Chondrocyte (in vitro differentiated cells): Measurements from ENCODE around the gene JPH3. TPM values are rescaled to one million over a fixed set of nuclear protein-coding genes. Genes with fewer than 3 reads are reported as not detected.

Experiments used
- DNase-seq: peaks from one replicate; pipeline ENCODE4 v3.0.0; 2021; ENCODE audit warnings: mixed read lengths, low spot score
- H3K27ac Mint-ChIP-seq: one replicate; pipeline ENCODE4 v1.8.0; 2021; ENCODE audit warnings: mild to moderate bottlenecking, moderate library complexity, mixed read lengths; ENCODE audit not compliant: unreplicated experiment
- H3K27me3 Mint-ChIP-seq: 2 replicates; pipeline ENCODE4 v1.8.0; 2021; ENCODE audit warnings: low read depth, mixed read lengths
- H3K36me3 Mint-ChIP-seq: 2 replicates; pipeline ENCODE4 v1.8.0; 2021; ENCODE audit warnings: low read depth, mixed read lengths
- H3K4me1 Mint-ChIP-seq: 2 replicates; pipeline ENCODE4 v1.8.0; 2021; ENCODE audit warnings: low read depth, mild to moderate bottlenecking, mixed read lengths
- H3K4me3 Mint-ChIP-seq: one replicate; pipeline ENCODE4 v1.8.0; 2021; ENCODE audit warnings: mild to moderate bottlenecking, moderate library complexity, mixed read lengths; ENCODE audit not compliant: unreplicated experiment
- H3K9me3 Mint-ChIP-seq: 2 replicates; pipeline ENCODE4 v1.8.0; 2021; ENCODE audit warnings: low read depth, mixed read lengths
- total RNA-seq: library from RNA; stranded (reverse); gene quantifications from 3 replicates; pipeline ENCODE4 v1.2.1, GENCODE V29; 2021
- TF ChIP-seq, protein P1 (sequence below): fragments of 200-600 bp; sonication (generic); IDR thresholded peaks from 2 replicates; pipeline ENCODE4 v1.5.0; 2021; ENCODE audit warnings: antibody characterized with exemption, mild to moderate bottlenecking, moderate library complexity

JPH3 gene
- total RNA-seq, 1 donor from 2014 or later = 1.2 TPM

- Mint-ChIP-seq H3K9me3 (no peaks in the 10 kb centered on the region), H3K27me3 (peaks cover 31% of the 10 kb centered on the region), H3K27ac (no peak overlapping the region), H3K4me1 (peaks cover 23% of the 10 kb centered on the region), H3K4me3 (no peak overlapping the region), H3K36me3 (no peaks in the 10 kb centered on the region)
- DNase-seq = no peak
- TF ChIP-seq, protein P1, sequence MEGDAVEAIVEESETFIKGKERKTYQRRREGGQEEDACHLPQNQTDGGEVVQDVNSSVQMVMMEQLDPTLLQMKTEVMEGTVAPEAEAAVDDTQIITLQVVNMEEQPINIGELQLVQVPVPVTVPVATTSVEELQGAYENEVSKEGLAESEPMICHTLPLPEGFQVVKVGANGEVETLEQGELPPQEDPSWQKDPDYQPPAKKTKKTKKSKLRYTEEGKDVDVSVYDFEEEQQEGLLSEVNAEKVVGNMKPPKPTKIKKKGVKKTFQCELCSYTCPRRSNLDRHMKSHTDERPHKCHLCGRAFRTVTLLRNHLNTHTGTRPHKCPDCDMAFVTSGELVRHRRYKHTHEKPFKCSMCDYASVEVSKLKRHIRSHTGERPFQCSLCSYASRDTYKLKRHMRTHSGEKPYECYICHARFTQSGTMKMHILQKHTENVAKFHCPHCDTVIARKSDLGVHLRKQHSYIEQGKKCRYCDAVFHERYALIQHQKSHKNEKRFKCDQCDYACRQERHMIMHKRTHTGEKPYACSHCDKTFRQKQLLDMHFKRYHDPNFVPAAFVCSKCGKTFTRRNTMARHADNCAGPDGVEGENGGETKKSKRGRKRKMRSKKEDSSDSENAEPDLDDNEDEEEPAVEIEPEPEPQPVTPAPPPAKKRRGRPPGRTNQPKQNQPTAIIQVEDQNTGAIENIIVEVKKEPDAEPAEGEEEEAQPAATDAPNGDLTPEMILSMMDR = no peak
Measured at GRCh38 chr16:87587636-87588035, 14.7 kb upstream of the JPH3 start.

- Mint-ChIP-seq H3K4me3 (no peak overlapping the region), H3K4me1 (peaks cover 6% of the 10 kb centered on the region), H3K27ac (no peak overlapping the region), H3K36me3 (no peaks in the 10 kb centered on the region), H3K9me3 (no peaks in the 10 kb centered on the region), H3K27me3 (peaks cover 56% of the 10 kb centered on the region)
- TF ChIP-seq, protein P1 = no peak
- peak; percentile 81 for DNase-seq
Measured at GRCh38 chr16:87592018-87592712, 10.1 kb upstream of the JPH3 start.

DNA sequence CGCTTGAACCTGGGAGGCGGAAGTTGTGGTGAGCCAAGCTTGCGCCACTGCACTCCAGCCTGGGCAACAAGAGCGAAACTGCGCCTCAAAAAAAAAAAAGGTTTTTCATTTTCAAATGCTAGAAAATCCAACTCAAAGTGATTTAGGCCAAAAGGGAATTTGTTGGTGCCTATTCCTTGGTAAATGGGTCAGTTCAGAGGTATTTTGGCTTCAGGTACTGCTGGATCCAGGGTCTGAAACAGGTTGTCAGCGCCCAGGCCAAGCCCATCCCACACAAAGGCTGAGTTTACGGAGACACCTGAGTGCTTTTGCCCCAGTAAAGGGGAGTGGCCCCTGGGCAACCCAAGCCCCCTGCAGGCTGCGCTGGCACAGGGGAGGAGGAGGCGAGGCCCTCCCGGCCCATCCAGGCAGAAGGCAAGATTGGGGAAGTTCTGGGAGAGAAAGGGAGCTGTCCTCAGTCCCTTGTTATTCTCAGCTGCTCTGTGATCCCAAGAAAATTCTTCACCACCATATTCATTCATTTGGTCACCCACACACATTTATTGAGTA is 8.5 kb upstream of the JPH3 start:
- TF ChIP-seq, protein P1 = no peak
- Mint-ChIP-seq H3K27me3 (peaks cover 57% of the 10 kb centered on the region), H3K36me3 (no peaks in the 10 kb centered on the region), H3K9me3 (no peaks in the 10 kb centered on the region), H3K4me1 (peaks cover 3% of the 10 kb centered on the region), H3K4me3 (no peak overlapping the region), H3K27ac (no peak overlapping the region)
- DNase-seq = no peak

- no peaks in the 10 kb centered on the region for H3K4me1 Mint-ChIP-seq
- no peak overlapping the region for H3K4me3 Mint-ChIP-seq
- H3K27me3 Mint-ChIP-seq = peaks cover 65% of the 10 kb centered on the region
- peaks cover 4% of the 10 kb centered on the region for H3K9me3 Mint-ChIP-seq
- TF ChIP-seq, protein P1 = no peak
- no peaks in the 10 kb centered on the region for H3K36me3 Mint-ChIP-seq
- no peak for DNase-seq
- no peak overlapping the region for H3K27ac Mint-ChIP-seq
Measured at GRCh38 chr16:87595712-87596111, 6.6 kb upstream of the JPH3 start.

DNA sequence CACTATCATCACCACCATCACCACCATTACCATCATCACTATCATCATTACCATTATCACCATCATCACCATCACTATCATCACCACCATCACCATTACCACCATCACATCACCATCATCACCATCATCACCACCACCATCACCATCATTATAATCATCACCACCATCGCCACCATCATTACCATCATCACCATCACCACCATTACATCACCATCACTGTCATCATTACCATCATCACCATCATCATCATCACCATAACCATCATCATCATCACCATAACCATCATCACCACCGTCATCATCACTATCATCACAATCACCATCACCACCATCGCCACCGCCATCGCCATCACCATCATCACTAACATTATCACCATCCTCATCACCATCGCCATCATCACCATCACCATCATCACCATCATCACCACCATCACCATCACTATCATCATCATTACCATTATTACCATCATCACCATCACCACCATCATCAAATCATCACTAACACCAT is 4.9 kb upstream of the JPH3 start:
- peaks cover 4% of the 10 kb centered on the region for H3K4me1 Mint-ChIP-seq
- TF ChIP-seq, protein P1 = no peak
- H3K36me3 Mint-ChIP-seq = no peaks in the 10 kb centered on the region
- no peak overlapping the region for H3K27ac Mint-ChIP-seq
- no peak for DNase-seq
- peaks cover 61% of the 10 kb centered on the region for H3K27me3 Mint-ChIP-seq
- no peak overlapping the region for H3K4me3 Mint-ChIP-seq
- peaks cover 4% of the 10 kb centered on the region for H3K9me3 Mint-ChIP-seq
